ENCODE measurements around the gene INTS1. TPM values are rescaled to one million over a fixed set of nuclear protein-coding genes. Genes with fewer than 3 reads are reported as not detected.
A peak's percentile ranks its signal among the peaks of the same experiment; 100 is the strongest.

The INTS1 gene
- polyA plus RNA-seq, 3 donors from 2014 or later = 5.2 to 33.6 (median 11.0) TPM

- DNase-seq = no peak
- no peaks in the 10 kb centered on the region for H3K36me3 Mint-ChIP-seq
- peak overlapping the region in 1 of 6 donors; percentile 57 for H3K27ac Mint-ChIP-seq
- no peak overlapping the region for H3K4me3 Mint-ChIP-seq
- H3K27me3 Mint-ChIP-seq (ENCODE audit: low read depth in 3 of 3) = peaks cover 1 to 18% (median 11%) of the 10 kb centered on the region in 3 donors
- H3K4me1 Mint-ChIP-seq = peaks cover 16 to 21% of the 10 kb centered on the region in 2 donors
- H3K9me3 Mint-ChIP-seq = no peaks in the 10 kb centered on the region
Observed at GRCh38 chr7:1537535-1538412, 33.6 kb upstream of the INTS1 start.

- H3K4me3 Mint-ChIP-seq = peak overlapping the region in 1 of 5 donors; percentile 35
- peaks cover 7 to 22% (median 11%) of the 10 kb centered on the region in 3 donors for H3K27me3 Mint-ChIP-seq (ENCODE audit: low read depth in 3 of 3)
- H3K4me1 Mint-ChIP-seq = peaks cover 25 to 30% of the 10 kb centered on the region in 2 donors
- no peaks in the 10 kb centered on the region for H3K36me3 Mint-ChIP-seq
- H3K27ac Mint-ChIP-seq = no peak overlapping the region
- no peaks in the 10 kb centered on the region for H3K9me3 Mint-ChIP-seq
- no peak for DNase-seq
Observed at GRCh38 chr7:1536743-1537534, 32.8 kb upstream of the INTS1 start.

GRCh38 chr7:1536455-1536742 is 32.2 kb upstream of the INTS1 start:
- Mint-ChIP-seq H3K4me1 (peaks cover 30 to 35% of the 10 kb centered on the region in 2 donors), H3K27ac (no peak overlapping the region), H3K9me3 (no peaks in the 10 kb centered on the region), H3K36me3 (no peaks in the 10 kb centered on the region), H3K4me3 (peak overlapping the region in 1 of 5 donors; percentile 35), H3K27me3 (ENCODE audit: low read depth in 3 of 3) (peaks cover 13 to 28% (median 15%) of the 10 kb centered on the region in 3 donors)
- no peak for DNase-seq

- no peak for DNase-seq
- Mint-ChIP-seq H3K27me3 (ENCODE audit: low read depth in 3 of 3) (peaks cover 14 to 27% (median 14%) of the 10 kb centered on the region in 3 donors), H3K4me3 (no peak overlapping the region), H3K27ac (no peak overlapping the region), H3K4me1 (peaks cover 30 to 35% of the 10 kb centered on the region in 2 donors), H3K36me3 (no peaks in the 10 kb centered on the region), H3K9me3 (no peaks in the 10 kb centered on the region)
Observed at GRCh38 chr7:1535701-1536454, 31.7 kb upstream of the INTS1 start.

DNA sequence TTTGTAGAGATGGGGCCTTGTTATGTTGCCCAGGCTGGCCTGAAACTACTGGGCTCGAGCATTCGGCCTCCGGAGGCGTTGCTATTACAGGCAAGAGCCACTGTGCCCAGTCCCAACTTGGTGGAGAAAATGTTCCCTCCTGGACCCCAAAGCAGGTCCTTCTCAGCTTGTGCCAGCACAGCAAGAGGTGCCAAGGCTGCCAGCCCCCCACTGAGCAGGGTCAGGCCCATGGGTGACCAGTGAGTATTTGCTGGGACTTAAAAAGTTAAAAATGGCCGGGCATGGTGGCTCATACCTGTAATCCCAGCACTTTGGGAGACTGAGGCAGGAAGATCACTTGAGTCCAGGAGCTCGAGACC is 30.9 kb upstream of the INTS1 start:
- Mint-ChIP-seq H3K4me1 (peaks cover 30 to 37% of the 10 kb centered on the region in 2 donors), H3K9me3 (no peaks in the 10 kb centered on the region), H3K4me3 (no peak overlapping the region), H3K27me3 (ENCODE audit: low read depth in 3 of 3) (peaks cover 16 to 25% (median 17%) of the 10 kb centered on the region in 3 donors), H3K36me3 (no peaks in the 10 kb centered on the region), H3K27ac (no peak overlapping the region)
- DNase-seq = no peak

DNA sequence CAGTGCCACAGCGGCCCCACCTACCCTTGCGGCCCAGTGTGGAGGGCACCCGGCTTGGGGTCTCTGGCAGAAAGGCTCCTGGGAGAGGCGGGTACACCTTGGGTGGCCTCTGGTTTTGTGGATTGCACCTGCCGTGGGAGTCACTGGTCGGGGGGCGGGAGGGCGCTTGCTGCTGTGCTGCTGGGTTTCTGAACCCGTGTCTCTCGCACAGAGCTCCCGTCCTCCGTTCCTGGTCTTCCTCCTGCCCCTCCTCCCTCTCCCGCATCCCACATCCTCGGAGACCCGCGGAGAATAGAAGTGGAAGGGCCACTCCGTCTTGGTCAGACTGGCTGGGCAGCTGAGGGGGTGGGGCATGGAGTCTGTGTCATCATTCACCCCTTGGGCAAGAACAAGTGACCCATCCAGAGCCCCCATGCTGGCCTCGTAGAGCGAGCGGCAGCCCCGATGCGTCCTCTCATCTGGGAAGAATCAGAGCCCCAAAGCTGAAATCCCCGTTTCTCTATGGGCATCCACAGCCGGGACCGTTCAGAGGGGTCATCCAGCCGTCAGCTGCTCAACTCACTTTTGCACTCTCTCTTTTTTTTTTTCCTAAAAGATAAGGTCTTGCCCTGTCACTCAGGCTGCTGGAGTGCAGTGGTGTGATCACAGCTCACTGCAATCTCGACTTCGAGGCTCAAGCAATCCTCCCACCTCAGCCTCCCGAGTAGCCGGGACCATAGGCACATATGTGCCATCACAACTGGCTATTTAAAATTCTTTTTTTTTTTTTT is 30.3 kb upstream of the INTS1 start:
- Mint-ChIP-seq H3K4me3 (peak overlapping the region in 1 of 5 donors; percentile 15), H3K36me3 (no peaks in the 10 kb centered on the region), H3K4me1 (peaks cover 30 to 39% of the 10 kb centered on the region in 2 donors), H3K27ac (peak overlapping the region in 4 of 6 donors; percentile 24 to 74 (median 44)), H3K9me3 (no peaks in the 10 kb centered on the region), H3K27me3 (ENCODE audit: low read depth in 3 of 3) (peaks cover 17 to 28% (median 18%) of the 10 kb centered on the region in 3 donors)
- DNase-seq = no peak

DNA sequence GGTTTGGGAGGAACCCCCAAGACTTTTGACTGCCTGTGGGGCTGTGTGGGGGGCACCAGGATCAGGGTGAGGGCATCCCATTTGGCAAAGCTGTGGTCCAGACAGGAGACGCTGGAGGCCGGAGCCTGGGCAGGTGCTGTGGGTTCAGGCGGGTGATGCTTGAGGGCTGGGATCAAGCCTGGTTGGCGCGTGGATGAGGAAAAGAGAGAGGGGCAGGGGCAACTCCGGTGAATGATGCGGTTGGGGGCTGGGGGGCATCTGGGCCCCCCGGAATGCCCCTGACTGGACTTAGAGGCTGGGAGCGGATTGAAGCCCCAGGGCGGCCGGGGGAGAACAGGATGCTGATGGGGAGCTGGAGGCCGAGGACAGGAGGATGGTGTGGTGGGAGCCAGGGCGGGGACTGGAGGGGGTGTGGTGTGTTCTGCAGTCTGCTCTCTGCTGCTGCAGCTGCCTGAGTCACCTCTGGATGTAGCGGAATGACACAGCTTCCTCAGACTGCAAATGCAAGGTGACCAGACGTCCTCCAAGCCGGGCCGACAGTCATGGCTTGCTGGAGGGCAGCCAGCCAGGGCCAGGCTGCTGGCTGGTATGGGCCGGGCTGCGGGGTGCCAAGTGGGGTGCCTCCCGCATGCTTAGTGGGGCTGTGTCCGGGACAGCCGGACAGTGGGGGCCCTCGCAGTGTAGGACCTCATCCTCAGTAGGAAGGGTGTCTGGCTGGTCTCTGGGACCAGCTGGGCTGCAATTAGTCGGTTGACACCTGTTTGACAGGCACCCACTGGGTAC is 29.5 kb upstream of the INTS1 start:
- H3K36me3 Mint-ChIP-seq = no peaks in the 10 kb centered on the region
- H3K4me1 Mint-ChIP-seq = peaks cover 30 to 39% of the 10 kb centered on the region in 2 donors
- DNase-seq = no peak
- peaks cover 17 to 30% (median 18%) of the 10 kb centered on the region in 3 donors for H3K27me3 Mint-ChIP-seq (ENCODE audit: low read depth in 3 of 3)
- peak overlapping the region; percentile 95 to 97 (median 96) for H3K27ac Mint-ChIP-seq
- peak overlapping the region; percentile 48 to 92 (median 90) for H3K4me3 Mint-ChIP-seq
- no peaks in the 10 kb centered on the region for H3K9me3 Mint-ChIP-seq

DNA sequence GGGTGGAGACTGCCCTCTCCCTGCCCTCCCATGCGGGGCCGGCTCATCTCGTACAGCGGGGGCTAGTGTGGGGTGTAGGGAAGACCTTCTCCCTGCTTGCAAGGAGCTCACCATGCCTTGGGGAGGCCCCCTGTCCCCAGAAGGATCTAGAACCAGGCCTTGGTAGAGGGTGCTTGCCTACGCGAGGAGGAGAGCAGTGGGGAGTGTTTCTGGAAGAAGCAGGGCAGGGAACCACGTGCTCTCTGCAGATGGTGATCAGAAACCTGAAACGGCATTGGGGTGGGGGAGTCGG is 29.0 kb upstream of the INTS1 start:
- Mint-ChIP-seq H3K27me3 (ENCODE audit: low read depth in 3 of 3) (peaks cover 17 to 32% (median 18%) of the 10 kb centered on the region in 3 donors), H3K36me3 (no peaks in the 10 kb centered on the region), H3K9me3 (no peaks in the 10 kb centered on the region), H3K4me1 (peaks cover 30 to 39% of the 10 kb centered on the region in 2 donors), H3K27ac (peak overlapping the region; percentile 95 to 97 (median 96)), H3K4me3 (peak overlapping the region; percentile 87 to 92 (median 90))
- DNase-seq = no peak

- DNase-seq = peak; percentile 54 to 58 (median 56)
- peaks cover 30 to 37% of the 10 kb centered on the region in 2 donors for H3K4me1 Mint-ChIP-seq
- no peaks in the 10 kb centered on the region for H3K9me3 Mint-ChIP-seq
- H3K27ac Mint-ChIP-seq = peak overlapping the region; percentile 95 to 97 (median 96)
- no peaks in the 10 kb centered on the region for H3K36me3 Mint-ChIP-seq
- H3K27me3 Mint-ChIP-seq (ENCODE audit: low read depth in 3 of 3) = peaks cover 14 to 30% (median 18%) of the 10 kb centered on the region in 3 donors
- peak overlapping the region; percentile 87 to 92 (median 90) for H3K4me3 Mint-ChIP-seq
Observed at GRCh38 chr7:1532456-1533254, 28.5 kb upstream of the INTS1 start.

- H3K36me3 Mint-ChIP-seq = no peaks in the 10 kb centered on the region
- no peaks in the 10 kb centered on the region for H3K9me3 Mint-ChIP-seq
- peak overlapping the region; percentile 95 to 97 (median 96) for H3K27ac Mint-ChIP-seq
- DNase-seq = no peak
- peaks cover 14 to 30% (median 18%) of the 10 kb centered on the region in 3 donors for H3K27me3 Mint-ChIP-seq (ENCODE audit: low read depth in 3 of 3)
- H3K4me1 Mint-ChIP-seq = peaks cover 30 to 37% of the 10 kb centered on the region in 2 donors
- H3K4me3 Mint-ChIP-seq = peak overlapping the region; percentile 87 to 92 (median 90)
Observed at GRCh38 chr7:1531979-1532455, 27.8 kb upstream of the INTS1 start.

GRCh38 chr7:1531263-1531978 is 27.2 kb upstream of the INTS1 start:
- H3K36me3 Mint-ChIP-seq = no peaks in the 10 kb centered on the region
- H3K4me3 Mint-ChIP-seq = peak overlapping the region; percentile 87 to 92 (median 90)
- peaks cover 27 to 36% of the 10 kb centered on the region in 2 donors for H3K4me1 Mint-ChIP-seq
- H3K27ac Mint-ChIP-seq = peak overlapping the region; percentile 95 to 97 (median 96)
- H3K9me3 Mint-ChIP-seq = no peaks in the 10 kb centered on the region
- H3K27me3 Mint-ChIP-seq (ENCODE audit: low read depth in 3 of 3) = peaks cover 14 to 29% (median 23%) of the 10 kb centered on the region in 3 donors
- DNase-seq = peak; percentile 65 to 71 (median 70)
